Adrenal gland (tissue), 5 donors: Measurements from ENCODE around the gene PGP.

Source experiments
- POLR2A ChIP-seq, 2 donors: fragments of 450-650 bp; IDR thresholded peaks; one replicate each; pipeline ENCODE4 v1.6.1; 2017; ENCODE audit warnings: antibody characterized with exemption in 2 of 2, mild to moderate bottlenecking in 2 of 2, moderate library complexity in 1 of 2
- TF ChIP-seq, protein P1 (sequence below), 6 experiments: fragments of 450-650 bp in 4 of 6; fragments of 200-600 bp in 2 of 6; sonication (generic) in 1 of 6; IDR thresholded peaks; 1 replicate in 5 of 6; 2 replicates in 1 of 6; pipeline versions ENCODE4 v1.5.1 to v1.8.0; 2016 to 2021; ENCODE audit warnings: antibody characterized with exemption in 6 of 6, mild to moderate bottlenecking in 2 of 6, moderate library complexity in 1 of 6
- donor health status: DM: no; HTN: no; CAD: no.

- TF ChIP-seq POLR2A (IDR thresholded peaks at IDR 0.05): no peak
- TF ChIP-seq, protein P1, sequence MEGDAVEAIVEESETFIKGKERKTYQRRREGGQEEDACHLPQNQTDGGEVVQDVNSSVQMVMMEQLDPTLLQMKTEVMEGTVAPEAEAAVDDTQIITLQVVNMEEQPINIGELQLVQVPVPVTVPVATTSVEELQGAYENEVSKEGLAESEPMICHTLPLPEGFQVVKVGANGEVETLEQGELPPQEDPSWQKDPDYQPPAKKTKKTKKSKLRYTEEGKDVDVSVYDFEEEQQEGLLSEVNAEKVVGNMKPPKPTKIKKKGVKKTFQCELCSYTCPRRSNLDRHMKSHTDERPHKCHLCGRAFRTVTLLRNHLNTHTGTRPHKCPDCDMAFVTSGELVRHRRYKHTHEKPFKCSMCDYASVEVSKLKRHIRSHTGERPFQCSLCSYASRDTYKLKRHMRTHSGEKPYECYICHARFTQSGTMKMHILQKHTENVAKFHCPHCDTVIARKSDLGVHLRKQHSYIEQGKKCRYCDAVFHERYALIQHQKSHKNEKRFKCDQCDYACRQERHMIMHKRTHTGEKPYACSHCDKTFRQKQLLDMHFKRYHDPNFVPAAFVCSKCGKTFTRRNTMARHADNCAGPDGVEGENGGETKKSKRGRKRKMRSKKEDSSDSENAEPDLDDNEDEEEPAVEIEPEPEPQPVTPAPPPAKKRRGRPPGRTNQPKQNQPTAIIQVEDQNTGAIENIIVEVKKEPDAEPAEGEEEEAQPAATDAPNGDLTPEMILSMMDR (IDR thresholded peaks at IDR 0.05): no peak
Observed at GRCh38 chr16:2184346-2184745, 30.3 kb downstream of the PGP start.
